ENCODE data around the gene TMIGD1. TPM values are rescaled to one million over a fixed set of nuclear protein-coding genes. Genes with fewer than 3 reads are reported as not detected.

TMIGD1 gene
- polyA plus RNA-seq, 1 donor (not counting 4 experiments of a cell fraction or from before 2014, with no cell fraction given) = not detected

GRCh38 chr17:30315106-30315505, 18.8 kb downstream of the TMIGD1 start:
- no peak for FAIRE-seq
- H4K20me1 ChIP-seq (ENCODE audit: control insufficient read depth, extremely low read depth, insufficient read depth, low read length) = no peaks in the 10 kb centered on the region
- H3K27me3 ChIP-seq (ENCODE audit: control insufficient read depth, extremely low read depth, insufficient read depth, low read length) = peaks cover 10% of the 10 kb centered on the region
- no peaks in the 10 kb centered on the region for H3K4me1 ChIP-seq (ENCODE audit: control insufficient read depth, extremely low read depth, insufficient read depth, low read length)
- DNase-seq (ENCODE audit: low read depth, low spot score) = no peak
- H3K9me3 ChIP-seq (ENCODE audit: control insufficient read depth, low read depth, low read length) = no peaks in the 10 kb centered on the region
- TF ChIP-seq CTCF (optimal IDR thresholded peaks at IDR 0.05 in 1 of 3, IDR thresholded peaks at IDR 0.05 in 1 of 3, conservative IDR thresholded peaks at IDR 0.05 in 1 of 3; ENCODE audit: extremely low read depth in 1 of 3, insufficient read depth in 2 of 3, low read length in 3 of 3) (no peak), EZH2 (IDR thresholded peaks at IDR 0.05; ENCODE audit: low read length) (no peak)
- no peak overlapping the region for H3K9ac ChIP-seq (ENCODE audit: control insufficient read depth, extremely low read depth, insufficient read depth, low read length)
- no peaks in the 10 kb centered on the region for H3K79me2 ChIP-seq (ENCODE audit: control insufficient read depth, insufficient read depth, low read length)
- no peak overlapping the region for H3K4me3 ChIP-seq (ENCODE audit: control insufficient read depth in 2 of 3, extremely low read depth in 1 of 3, insufficient read depth in 2 of 3, low read depth in 1 of 3, low read length in 3 of 3)
- no peak overlapping the region for H3K4me2 ChIP-seq (ENCODE audit: control insufficient read depth, extremely low read depth, insufficient read depth, low read depth, low read length)
- H3K27ac ChIP-seq (ENCODE audit: control insufficient read depth, insufficient read depth, low read length) = no peak overlapping the region
- dilution Hi-C loops (cut with MboI; ENCODE audit: extremely low pct_ligation_motif_present, low sequenced_read_pairs) = no loop called here
- no peak overlapping the region for H2AFZ ChIP-seq (ENCODE audit: control insufficient read depth, low read length)
- no peaks in the 10 kb centered on the region for H3K9me1 ChIP-seq (ENCODE audit: control insufficient read depth, extremely low read depth, insufficient read depth, low read length)
- H3K36me3 ChIP-seq (ENCODE audit: control insufficient read depth in 2 of 2, extremely low read depth in 1 of 2, insufficient read depth in 2 of 2, low read length in 2 of 2) = no peaks in the 10 kb centered on the region

- Histone ChIP-seq H3K9me3 (ENCODE audit: control insufficient read depth, low read depth, low read length) (no peaks in the 10 kb centered on the region), H3K27ac (ENCODE audit: control insufficient read depth, insufficient read depth, low read length) (no peak overlapping the region), H3K9ac (ENCODE audit: control insufficient read depth, extremely low read depth, insufficient read depth, low read length) (no peak overlapping the region), H4K20me1 (ENCODE audit: control insufficient read depth, extremely low read depth, insufficient read depth, low read length) (no peaks in the 10 kb centered on the region), H3K4me3 (ENCODE audit: control insufficient read depth in 2 of 3, extremely low read depth in 1 of 3, insufficient read depth in 2 of 3, low read depth in 1 of 3, low read length in 3 of 3) (no peak overlapping the region), H3K36me3 (ENCODE audit: control insufficient read depth in 2 of 2, extremely low read depth in 1 of 2, insufficient read depth in 2 of 2, low read length in 2 of 2) (no peaks in the 10 kb centered on the region), H3K4me2 (ENCODE audit: control insufficient read depth, extremely low read depth, insufficient read depth, low read depth, low read length) (no peak overlapping the region), H3K27me3 (ENCODE audit: control insufficient read depth, extremely low read depth, insufficient read depth, low read length) (peaks cover 10% of the 10 kb centered on the region), H3K9me1 (ENCODE audit: control insufficient read depth, extremely low read depth, insufficient read depth, low read length) (no peaks in the 10 kb centered on the region), H3K4me1 (ENCODE audit: control insufficient read depth, extremely low read depth, insufficient read depth, low read length) (no peaks in the 10 kb centered on the region), H2AFZ (ENCODE audit: control insufficient read depth, low read length) (no peak overlapping the region), H3K79me2 (ENCODE audit: control insufficient read depth, insufficient read depth, low read length) (no peaks in the 10 kb centered on the region)
- DNase-seq (ENCODE audit: low read depth, low spot score) = no peak
- no peak for FAIRE-seq
- TF ChIP-seq CTCF (optimal IDR thresholded peaks at IDR 0.05 in 1 of 3, IDR thresholded peaks at IDR 0.05 in 1 of 3, conservative IDR thresholded peaks at IDR 0.05 in 1 of 3; ENCODE audit: extremely low read depth in 1 of 3, insufficient read depth in 2 of 3, low read length in 3 of 3) (no peak), EZH2 (IDR thresholded peaks at IDR 0.05; ENCODE audit: low read length) (no peak)
- dilution Hi-C loops (cut with MboI; ENCODE audit: extremely low pct_ligation_motif_present, low sequenced_read_pairs) = no loop called here
These were observed 19.4 kb downstream of the TMIGD1 start for GRCh38 chr17:30314474-30314873.

All from keratinocyte (primary cell).